GM12878 (cell line): ENCODE results near the gene FCN2. TPM values are rescaled to one million over a fixed set of nuclear protein-coding genes. Genes with fewer than 3 reads are reported as not detected.

Source experiments
- ATAC-seq: fragments of 200-7000 bp; cut with Tn5 transposase; 3 replicates; pipeline ENCODE4 v1.9.1; 2020; ENCODE audit warnings: mild to moderate bottlenecking, moderate library complexity
- BruUV-seq: library from RNA; stranded (reverse); fragments of 400-500 nt; replicated peaks from 2 replicates; lab custom pipeline; 2021; lab: Mats Ljungman, UMichigan
- CTCF ChIA-PET: fragments of 300-600 bp; sonication (Branson Sonifier 250); formaldehyde crosslinking; extraction: SDS; loops from one replicate; lab custom pipeline; 2021; ENCODE audit warnings: inconsistent platforms; lab: Yijun Ruan, JAX
- POLR2A ChIA-PET: fragments of 350-600 bp; formaldehyde crosslinking; extraction: SDS; loops from one replicate; lab custom pipeline; 2021; ENCODE audit warnings: inconsistent platforms; lab: Charles Lee
- RAD21 ChIA-PET: fragments of 300-600 bp; sonication (Branson Sonifier 250); formaldehyde crosslinking; loops from one replicate; lab custom pipeline; 2023; ENCODE audit warnings: antibody characterized with exemption; ENCODE audit not compliant: unreplicated experiment; lab: Charles Lee
- SMC1A ChIA-PET: fragments of 300-600 bp; sonication (Branson Sonifier 250); formaldehyde crosslinking; loops from one replicate; lab custom pipeline; 2023; ENCODE audit not compliant: unreplicated experiment, uncharacterized antibody; lab: Charles Lee
- DNase-seq: peaks from one replicate; pipeline ENCODE4 v3.0.0-alpha.2; 2011; ENCODE audit warnings: low read depth, low spot score
- FAIRE-seq: peaks from 3 replicates; lab custom pipeline; 2011; peaks lifted over from hg19 to GRCh38; lab: Jason Lieb, UNC
- H2AFZ ChIP-seq: 2 replicates; pipeline ENCODE4 v1.6.0; 2011; ENCODE audit warnings: low read depth, low read length, control low read depth; ENCODE audit not compliant: control insufficient read depth
- H3K27ac ChIP-seq: 2 replicates; pipeline ENCODE4 v1.5.1; 2011; ENCODE audit warnings: control low read depth; ENCODE audit not compliant: control insufficient read depth, insufficient read depth
- H3K27me3 ChIP-seq, 2 experiments: replicated peaks in 1 of 2; 2 replicates each; pipeline versions ENCODE4 v1.6.0 to v1.6.1; 2011; ENCODE audit warnings: low read length in 1 of 2; ENCODE audit not compliant: control insufficient read depth in 2 of 2, insufficient read depth in 2 of 2
- H3K36me3 ChIP-seq, 2 experiments: 2 replicates each; pipeline ENCODE4 v1.5.1; 2011; ENCODE audit warnings: low read length in 1 of 2; ENCODE audit not compliant: control insufficient read depth in 2 of 2, insufficient read depth in 2 of 2
- H3K4me1 ChIP-seq: 2 replicates; pipeline ENCODE4 v1.6.1; 2011; ENCODE audit warnings: mild to moderate bottlenecking, low read length, moderate library complexity, mixed read lengths; ENCODE audit not compliant: control insufficient read depth, insufficient read depth
- H3K4me2 ChIP-seq: 2 replicates; pipeline ENCODE4 v1.6.0; 2011; ENCODE audit warnings: control low read depth; ENCODE audit not compliant: control insufficient read depth, insufficient read depth
- H3K4me3 ChIP-seq: fragments of 200-600 bp; sonication (generic); 2 replicates; pipeline ENCODE4 v1.5.1; 2016
- H3K79me2 ChIP-seq: 2 replicates; pipeline ENCODE4 v1.6.0; 2011; ENCODE audit warnings: low read length; ENCODE audit not compliant: control insufficient read depth, insufficient read depth
- H3K9ac ChIP-seq: 2 replicates; pipeline ENCODE4 v1.8.0; 2011; ENCODE audit warnings: low read length, control low read depth, mixed read lengths; ENCODE audit not compliant: control insufficient read depth, insufficient read depth
- H3K9me3 ChIP-seq: replicated peaks from 3 replicates; pipeline ENCODE4 v1.5.1; 2011; ENCODE audit warnings: mild to moderate bottlenecking, low read length; ENCODE audit not compliant: control insufficient read depth, insufficient read depth
- H4K20me1 ChIP-seq: 2 replicates; pipeline ENCODE4 v1.6.0; 2011; ENCODE audit not compliant: control insufficient read depth, insufficient read depth
- FOS ChIP-seq: IDR thresholded peaks from 3 replicates; pipeline ENCODE4 v1.6.1; 2011; ENCODE audit warnings: borderline replicate concordance; ENCODE audit not compliant: insufficient read length; ENCODE audit errors: extremely low read depth
- MXI1 ChIP-seq: fragments of 150-350 bp; IDR thresholded peaks from 2 replicates; pipeline ENCODE4 v1.6.1; 2011; ENCODE audit warnings: low read depth, mild to moderate bottlenecking, inconsistent platforms, low read length, improper control_type of control experiment
- POLR2A ChIP-seq: IDR thresholded peaks from 2 replicates; pipeline ENCODE4 v1.6.1; 2011; ENCODE audit warnings: low read depth, mild to moderate bottlenecking, low read length
- RB1 ChIP-seq: fragments of 450-650 bp; formaldehyde crosslinking; IDR thresholded peaks from 2 replicates; pipeline ENCODE4 v1.6.1; 2017; ENCODE audit warnings: mild to moderate bottlenecking, borderline replicate concordance
- TCF7 ChIP-seq: IDR thresholded peaks from 2 replicates; pipeline ENCODE4 v1.6.1; 2014; ENCODE audit warnings: antibody characterized with exemption, borderline replicate concordance
- ZNF384 ChIP-seq: IDR thresholded peaks from 2 replicates; pipeline ENCODE4 v1.6.1; 2012; ENCODE audit warnings: low read depth, mild to moderate bottlenecking, low read length, improper control_type of control experiment, borderline replicate concordance
- ZNF622 ChIP-seq: fragments of 450-650 bp; IDR thresholded peaks from 2 replicates; pipeline ENCODE4 v1.6.1; 2017; ENCODE audit warnings: mild to moderate bottlenecking, inconsistent platforms
- ZSCAN29 ChIP-seq: fragments of 450-650 bp; IDR thresholded peaks from 2 replicates; pipeline ENCODE4 v1.6.1; 2017; ENCODE audit warnings: mild to moderate bottlenecking, moderate library complexity
- WGBS: methylation state at CpG from one replicate; pipeline ENCODE4 v1.1.6; 2016; ENCODE audit warnings: low lambda C conversion rate; ENCODE audit not compliant: insufficient replicate concordance, insufficient coverage; ENCODE audit errors: missing lambda C conversion rate; 5-methylcytosine and 5-hydroxymethylcytosine counted together
- in situ Hi-C: fragments of 300-500 bp; cut with MboI; formaldehyde crosslinking; loops from 9 replicates; pipeline ENCODE4 v1.14.3; 2018; ENCODE audit warnings: mixed read lengths
- intact Hi-C: fragments of 100-400 bp; cut with micrococcal nuclease; formaldehyde crosslinking; loops from one replicate; pipeline ENCODE4 v1.14.2; 2022; ENCODE audit not compliant: unreplicated experiment
- polyA plus RNA-seq, 11 experiments: library from polyadenylated mRNA; depleted of rRNA in 4 of 11; unstranded in 6 of 11; stranded (reverse) in 5 of 11; fragments of >200 nt; fragmentation: Nextera tagmentation in 4 of 11; fragmentation: Illumina TruSeq in 1 of 11; extraction: Ambion mirVana in 4 of 11; extraction: Trizol in 1 of 11; gene quantifications; 1 replicate in 1 of 11; 2 replicates in 10 of 11; pipeline versions ENCODE4 v1.2.1 to v1.2.3, GENCODE V29; 2011 to 2016; ENCODE audit warnings: inconsistent platforms in 2 of 11, missing spikeins in 2 of 11, low read depth in 1 of 11
- total RNA-seq, 4 experiments: library from RNA; depleted of rRNA in 3 of 4; stranded (reverse); fragments of >200 nt in 3 of 4; fragmentation: Illumina TruSeq in 1 of 4; extraction: Trizol in 1 of 4; gene quantifications; 2 replicates each; pipeline versions ENCODE4 v1.2.1 to v1.2.3, GENCODE V29; 2013 to 2021

FCN2 gene
- total and polyA plus RNA-seq, 10 of the 15 experiments (the other 5 are each of a cell fraction or from before 2014, with no cell fraction given) = not detected

- H2AFZ ChIP-seq = no peak overlapping the region
- no peak overlapping the region for H3K4me3 ChIP-seq
- POLR2A ChIA-PET = no interaction called here
- H3K27ac ChIP-seq = no peak overlapping the region
- RAD21 ChIA-PET = no interaction called here
- TF ChIP-seq POLR2A (no peak), ZSCAN29 (no peak), TCF7 (no peak), FOS (no peak), ZNF622 (no peak), RB1 (no peak), MXI1 (no peak), ZNF384 (no peak)
- DNase-seq = no peak
- no peak for ATAC-seq
- intact Hi-C loops (no loop called here), in situ Hi-C loops (no loop called here)
- CTCF ChIA-PET = interaction anchor here (1.0 to 1.1 kb wide), 2 partner anchors 18 to 112 kb away, joined by 4 read pairs; no protein-coding TSS in a partner anchor
- no peaks in the 10 kb centered on the region for H4K20me1 ChIP-seq
- SMC1A ChIA-PET = interaction anchor here (0.8 kb wide), 1 partner anchor 13 kb away, joined by 4 read pairs; no protein-coding TSS in a partner anchor
- no peaks in the 10 kb centered on the region for H3K79me2 ChIP-seq
- no peak overlapping the region for H3K4me2 ChIP-seq
- H3K9me3 ChIP-seq = peaks cover 4% of the 10 kb centered on the region; the same call in 2 of the 3 replicates
- H3K4me1 ChIP-seq = peaks cover 6% of the 10 kb centered on the region; the same call in 1 of the 2 replicates
- 58% methylated on average over 28 of the region's 30 CpGs for WGBS
- no peaks in the 10 kb centered on the region for H3K27me3 ChIP-seq
- BruUV-seq = no TSS peak
- H3K36me3 ChIP-seq = no peaks in the 10 kb centered on the region
- no peak overlapping the region for H3K9ac ChIP-seq
- no peak for FAIRE-seq
These were observed 9.6 kb upstream of the FCN2 start for GRCh38 chr9:134870746-134871662.
